ENCODE results near the gene ATP6AP1.
A peak's percentile ranks its signal among the peaks of the same experiment; 100 is the strongest.

ATP6AP1 gene

DNA sequence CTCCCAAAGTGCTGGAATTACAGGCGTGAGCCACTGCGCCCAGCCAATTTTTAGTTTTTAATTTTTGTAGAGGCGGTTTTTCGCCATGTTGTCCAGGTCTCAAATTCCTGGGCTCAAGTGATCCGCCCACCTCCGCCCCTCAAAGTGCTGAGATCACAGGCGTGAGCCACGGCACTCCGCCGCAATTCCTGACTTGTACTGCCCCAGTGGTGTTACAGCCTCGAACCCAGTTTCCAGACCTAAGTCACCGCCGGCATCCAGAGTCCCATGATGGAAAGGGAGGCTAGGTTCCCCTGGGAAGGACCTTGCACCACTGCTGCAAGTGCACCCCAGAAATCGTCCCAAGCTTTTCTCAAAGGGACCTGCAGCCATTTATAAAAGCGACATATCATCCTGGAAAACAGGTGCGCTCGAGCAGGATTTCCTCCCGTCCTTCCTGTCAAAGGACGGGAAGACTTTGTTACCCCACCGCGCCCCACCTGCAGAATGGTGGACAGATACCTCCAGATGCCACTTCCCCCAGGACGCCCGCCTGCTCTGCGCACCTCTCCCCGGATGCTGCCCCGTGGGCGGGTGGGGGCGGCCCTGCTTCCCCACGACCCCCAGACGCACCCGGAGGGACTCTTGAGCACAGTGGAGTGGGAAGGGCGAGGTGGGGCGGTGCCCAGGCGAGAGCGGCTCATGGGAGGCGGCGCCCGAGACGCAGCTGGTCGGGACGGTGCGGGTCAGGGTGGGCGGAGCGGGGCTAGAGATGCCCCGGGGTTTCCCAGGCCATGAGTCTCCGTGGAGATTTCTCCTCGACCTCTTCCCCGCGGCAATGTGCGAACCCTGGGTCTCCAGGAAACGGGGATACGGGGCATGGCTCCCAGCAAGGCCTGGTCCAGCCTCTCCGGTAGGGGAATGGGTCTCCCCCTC is 31.2 kb upstream of the ATP6AP1 start (continued):
- TF ChIP-seq ZNF501 (tag by site-specific recombination; IDR thresholded peaks at IDR 0.05), result peak; percentile 71
- 0 out of 2 replicates have a peak, but pooled peaks have one; percentile 16 for TF ChIP-seq MZF1 (tag by site-specific recombination; IDR thresholded peaks at IDR 0.05; ENCODE audit: borderline replicate concordance)
- TF ChIP-seq ZXDB (tag by site-specific recombination; IDR thresholded peaks at IDR 0.05), result peak; percentile 100
- TF ChIP-seq KLF9 (tag by site-specific recombination; IDR thresholded peaks at IDR 0.05; ENCODE audit: low read depth), result peak; percentile 66
- TF ChIP-seq, protein P1, sequence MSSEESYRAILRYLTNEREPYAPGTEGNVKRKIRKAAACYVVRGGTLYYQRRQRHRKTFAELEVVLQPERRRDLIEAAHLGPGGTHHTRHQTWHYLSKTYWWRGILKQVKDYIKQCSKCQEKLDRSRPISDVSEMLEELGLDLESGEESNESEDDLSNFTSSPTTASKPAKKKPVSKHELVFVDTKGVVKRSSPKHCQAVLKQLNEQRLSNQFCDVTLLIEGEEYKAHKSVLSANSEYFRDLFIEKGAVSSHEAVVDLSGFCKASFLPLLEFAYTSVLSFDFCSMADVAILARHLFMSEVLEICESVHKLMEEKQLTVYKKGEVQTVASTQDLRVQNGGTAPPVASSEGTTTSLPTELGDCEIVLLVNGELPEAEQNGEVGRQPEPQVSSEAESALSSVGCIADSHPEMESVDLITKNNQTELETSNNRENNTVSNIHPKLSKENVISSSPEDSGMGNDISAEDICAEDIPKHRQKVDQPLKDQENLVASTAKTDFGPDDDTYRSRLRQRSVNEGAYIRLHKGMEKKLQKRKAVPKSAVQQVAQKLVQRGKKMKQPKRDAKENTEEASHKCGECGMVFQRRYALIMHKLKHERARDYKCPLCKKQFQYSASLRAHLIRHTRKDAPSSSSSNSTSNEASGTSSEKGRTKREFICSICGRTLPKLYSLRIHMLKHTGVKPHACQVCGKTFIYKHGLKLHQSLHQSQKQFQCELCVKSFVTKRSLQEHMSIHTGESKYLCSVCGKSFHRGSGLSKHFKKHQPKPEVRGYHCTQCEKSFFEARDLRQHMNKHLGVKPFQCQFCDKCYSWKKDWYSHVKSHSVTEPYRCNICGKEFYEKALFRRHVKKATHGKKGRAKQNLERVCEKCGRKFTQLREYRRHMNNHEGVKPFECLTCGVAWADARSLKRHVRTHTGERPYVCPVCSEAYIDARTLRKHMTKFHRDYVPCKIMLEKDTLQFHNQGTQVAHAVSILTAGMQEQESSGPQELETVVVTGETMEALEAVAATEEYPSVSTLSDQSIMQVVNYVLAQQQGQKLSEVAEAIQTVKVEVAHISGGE (tag by site-specific recombination; conservative IDR thresholded peaks at IDR 0.05; ENCODE audit: low read depth), result peak; percentile 56; the same call in 1 of the 2 replicates
- peak; percentile 32; the same call in 1 of the 2 replicates for TF ChIP-seq ZBTB48 (tag by site-specific recombination; IDR thresholded peaks at IDR 0.05)
- no peak for TF ChIP-seq KLF8 (tag by site-specific recombination; IDR thresholded peaks at IDR 0.05)

DNA sequence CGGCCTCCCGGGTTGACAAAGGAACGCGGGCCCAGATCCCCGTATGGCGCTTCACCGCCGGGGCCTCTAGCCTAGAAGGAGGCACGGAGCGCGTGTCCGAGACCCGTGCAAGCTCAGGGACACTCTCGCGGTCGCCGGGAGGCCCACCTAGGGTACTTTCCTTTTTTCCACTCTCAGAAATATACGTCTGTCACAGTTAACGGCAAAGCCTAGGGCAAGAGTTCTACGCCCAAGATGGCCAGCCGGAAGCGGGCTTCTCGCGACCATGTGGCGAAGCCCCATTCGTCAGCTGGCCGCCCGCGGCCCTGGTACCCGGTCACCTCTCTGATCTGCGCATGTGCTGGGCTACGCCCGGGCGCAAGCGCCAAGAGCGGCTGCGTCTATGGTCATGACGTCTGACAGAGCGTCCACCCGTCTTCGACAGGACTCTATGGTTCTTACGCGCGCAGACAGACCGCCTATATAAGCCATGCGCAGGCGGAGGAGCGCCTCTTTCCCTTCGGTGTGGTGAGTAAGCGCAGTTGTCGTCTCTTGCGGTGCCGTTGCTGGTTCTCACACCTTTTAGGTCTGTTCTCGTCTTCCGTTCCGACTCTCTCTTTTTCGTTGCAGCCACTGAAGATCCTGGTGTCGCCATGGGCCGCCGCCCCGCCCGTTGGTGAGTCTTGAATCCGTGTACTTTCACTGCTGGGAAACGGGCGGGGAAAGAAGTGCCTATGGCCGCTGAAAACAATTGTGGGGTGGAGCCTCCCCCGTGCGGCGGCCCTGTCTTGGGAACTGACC is 30.4 kb upstream of the ATP6AP1 start, which contains the start of gene RPL10:
Gene RPL10, plus strand, starts transcription at position 490 of the 780 bp plus-strand sequence. Its CDS starts 143 bp downstream, at position 633.
- H3K36me3 ChIP-seq (ENCODE audit: control insufficient read depth in 2 of 2, insufficient read depth in 1 of 2, low read length in 2 of 2), result peaks cover 0 to 39% of the 10 kb centered on the region in 2 experiments; a peak in 1 of 3 replicates
- no peaks in the 10 kb centered on the region for H3K4me1 ChIP-seq (ENCODE audit: control insufficient read depth, insufficient read depth, low read length)
- CTCF ChIA-PET, result interaction anchor here (0.5 to 1.9 kb wide), 12 partner anchors 10 to 134 kb away, joined by 3 to 8 read pairs (median 4); no protein-coding TSS in a partner anchor
- H3K4me3 ChIP-seq (ENCODE audit: low read depth, low read length), result peak within 1 kb of the TSS; percentile 66
- H3K27ac ChIP-seq (ENCODE audit: extremely low read depth, low read depth, low read length), result peak within 1 kb of the TSS; percentile 84
- H3K9me3 ChIP-seq (ENCODE audit: control insufficient read depth, insufficient read depth, low read depth, low read length), result no peaks in the 10 kb centered on the region
- POLR2A ChIA-PET, result interaction anchor here (0.7 to 6.5 kb wide), 14 partner anchors 9 to 135 kb away, joined by 3 to 57 read pairs (median 6); partner anchors contain the start of genes DNASE1L1, EMD, FLNA and SLC10A3
- TF ChIP-seq ZNF561 (tag by site-specific recombination; IDR thresholded peaks at IDR 0.05; ENCODE audit: borderline replicate concordance) (no peak; the same call in 1 of the 2 replicates), ZNF112 (tag by site-specific recombination; IDR thresholded peaks at IDR 0.05) (no peak), ZNF133 (tag by site-specific recombination; IDR thresholded peaks at IDR 0.05) (no peak), ZBTB8A (tag by site-specific recombination; IDR thresholded peaks at IDR 0.05) (peak; percentile 90), MYNN (tag by site-specific recombination; IDR thresholded peaks at IDR 0.05; ENCODE audit: borderline replicate concordance) (0 out of 2 replicates have a peak, but pooled peaks have one; percentile 11), ZNF423 (tag by site-specific recombination; IDR thresholded peaks at IDR 0.05) (no peak), ZNF121 (tag by site-specific recombination; IDR thresholded peaks at IDR 0.05) (no peak), ZNF221 (tag by site-specific recombination; IDR thresholded peaks at IDR 0.05; ENCODE audit: borderline replicate concordance) (no peak), ZSCAN23 (tag by site-specific recombination; IDR thresholded peaks at IDR 0.05) (no peak; the same call in 1 of the 2 replicates), ZNF670 (tag by site-specific recombination; IDR thresholded peaks at IDR 0.05; ENCODE audit: low read depth) (no peak), OVOL3 (tag by site-specific recombination; IDR thresholded peaks at IDR 0.05) (no peak), HOXA7 (CRISPR knock-in tag; IDR thresholded peaks at IDR 0.05; ENCODE audit: borderline replicate concordance) (no peak), ZNF24 (tag by site-specific recombination; IDR thresholded peaks at IDR 0.05) (no peak)
- TF ChIP-seq, protein P2, sequence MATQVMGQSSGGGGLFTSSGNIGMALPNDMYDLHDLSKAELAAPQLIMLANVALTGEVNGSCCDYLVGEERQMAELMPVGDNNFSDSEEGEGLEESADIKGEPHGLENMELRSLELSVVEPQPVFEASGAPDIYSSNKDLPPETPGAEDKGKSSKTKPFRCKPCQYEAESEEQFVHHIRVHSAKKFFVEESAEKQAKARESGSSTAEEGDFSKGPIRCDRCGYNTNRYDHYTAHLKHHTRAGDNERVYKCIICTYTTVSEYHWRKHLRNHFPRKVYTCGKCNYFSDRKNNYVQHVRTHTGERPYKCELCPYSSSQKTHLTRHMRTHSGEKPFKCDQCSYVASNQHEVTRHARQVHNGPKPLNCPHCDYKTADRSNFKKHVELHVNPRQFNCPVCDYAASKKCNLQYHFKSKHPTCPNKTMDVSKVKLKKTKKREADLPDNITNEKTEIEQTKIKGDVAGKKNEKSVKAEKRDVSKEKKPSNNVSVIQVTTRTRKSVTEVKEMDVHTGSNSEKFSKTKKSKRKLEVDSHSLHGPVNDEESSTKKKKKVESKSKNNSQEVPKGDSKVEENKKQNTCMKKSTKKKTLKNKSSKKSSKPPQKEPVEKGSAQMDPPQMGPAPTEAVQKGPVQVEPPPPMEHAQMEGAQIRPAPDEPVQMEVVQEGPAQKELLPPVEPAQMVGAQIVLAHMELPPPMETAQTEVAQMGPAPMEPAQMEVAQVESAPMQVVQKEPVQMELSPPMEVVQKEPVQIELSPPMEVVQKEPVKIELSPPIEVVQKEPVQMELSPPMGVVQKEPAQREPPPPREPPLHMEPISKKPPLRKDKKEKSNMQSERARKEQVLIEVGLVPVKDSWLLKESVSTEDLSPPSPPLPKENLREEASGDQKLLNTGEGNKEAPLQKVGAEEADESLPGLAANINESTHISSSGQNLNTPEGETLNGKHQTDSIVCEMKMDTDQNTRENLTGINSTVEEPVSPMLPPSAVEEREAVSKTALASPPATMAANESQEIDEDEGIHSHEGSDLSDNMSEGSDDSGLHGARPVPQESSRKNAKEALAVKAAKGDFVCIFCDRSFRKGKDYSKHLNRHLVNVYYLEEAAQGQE (tag by site-specific recombination; IDR thresholded peaks at IDR 0.05), result no peak
- TF ChIP-seq, protein P3, sequence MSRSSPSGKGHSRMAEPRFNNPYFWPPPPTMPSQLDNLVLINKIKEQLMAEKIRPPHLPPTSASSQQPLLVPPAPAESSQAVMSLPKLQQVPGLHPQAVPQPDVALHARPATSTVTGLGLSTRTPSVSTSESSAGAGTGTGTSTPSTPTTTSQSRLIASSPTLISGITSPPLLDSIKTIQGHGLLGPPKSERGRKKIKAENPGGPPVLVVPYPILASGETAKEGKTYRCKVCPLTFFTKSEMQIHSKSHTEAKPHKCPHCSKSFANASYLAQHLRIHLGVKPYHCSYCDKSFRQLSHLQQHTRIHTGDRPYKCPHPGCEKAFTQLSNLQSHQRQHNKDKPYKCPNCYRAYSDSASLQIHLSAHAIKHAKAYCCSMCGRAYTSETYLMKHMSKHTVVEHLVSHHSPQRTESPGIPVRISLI (tag by site-specific recombination; IDR thresholded peaks at IDR 0.05), result no peak
- TF ChIP-seq, protein P4, sequence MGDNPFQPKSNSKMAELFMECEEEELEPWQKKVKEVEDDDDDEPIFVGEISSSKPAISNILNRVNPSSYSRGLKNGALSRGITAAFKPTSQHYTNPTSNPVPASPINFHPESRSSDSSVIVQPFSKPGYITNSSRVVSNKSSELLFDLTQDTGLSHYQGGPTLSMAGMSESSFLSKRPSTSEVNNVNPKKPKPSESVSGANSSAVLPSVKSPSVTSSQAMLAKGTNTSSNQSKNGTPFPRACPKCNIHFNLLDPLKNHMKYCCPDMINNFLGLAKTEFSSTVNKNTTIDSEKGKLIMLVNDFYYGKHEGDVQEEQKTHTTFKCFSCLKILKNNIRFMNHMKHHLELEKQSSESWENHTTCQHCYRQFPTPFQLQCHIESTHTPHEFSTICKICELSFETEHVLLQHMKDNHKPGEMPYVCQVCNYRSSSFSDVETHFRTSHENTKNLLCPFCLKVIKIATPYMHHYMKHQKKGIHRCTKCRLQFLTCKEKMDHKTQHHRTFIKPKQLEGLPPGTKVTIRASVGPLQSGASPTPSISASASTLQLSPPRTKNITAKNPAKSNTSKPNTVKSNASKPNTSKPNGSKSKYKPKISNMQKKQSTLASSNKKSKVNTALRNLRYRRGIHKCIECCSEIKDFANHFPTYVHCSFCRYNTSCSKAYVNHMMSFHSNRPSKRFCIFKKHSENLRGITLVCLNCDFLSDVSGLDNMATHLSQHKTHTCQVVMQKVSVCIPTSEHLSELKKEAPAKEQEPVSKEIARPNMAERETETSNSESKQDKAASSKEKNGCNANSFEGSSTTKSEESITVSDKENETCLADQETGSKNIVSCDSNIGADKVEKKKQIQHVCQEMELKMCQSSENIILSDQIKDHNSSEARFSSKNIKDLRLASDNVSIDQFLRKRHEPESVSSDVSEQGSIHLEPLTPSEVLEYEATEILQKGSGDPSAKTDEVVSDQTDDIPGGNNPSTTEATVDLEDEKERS (tag by site-specific recombination; IDR thresholded peaks at IDR 0.05), result no peak
